ENCODE measurements around the gene TACO1.

DNA sequence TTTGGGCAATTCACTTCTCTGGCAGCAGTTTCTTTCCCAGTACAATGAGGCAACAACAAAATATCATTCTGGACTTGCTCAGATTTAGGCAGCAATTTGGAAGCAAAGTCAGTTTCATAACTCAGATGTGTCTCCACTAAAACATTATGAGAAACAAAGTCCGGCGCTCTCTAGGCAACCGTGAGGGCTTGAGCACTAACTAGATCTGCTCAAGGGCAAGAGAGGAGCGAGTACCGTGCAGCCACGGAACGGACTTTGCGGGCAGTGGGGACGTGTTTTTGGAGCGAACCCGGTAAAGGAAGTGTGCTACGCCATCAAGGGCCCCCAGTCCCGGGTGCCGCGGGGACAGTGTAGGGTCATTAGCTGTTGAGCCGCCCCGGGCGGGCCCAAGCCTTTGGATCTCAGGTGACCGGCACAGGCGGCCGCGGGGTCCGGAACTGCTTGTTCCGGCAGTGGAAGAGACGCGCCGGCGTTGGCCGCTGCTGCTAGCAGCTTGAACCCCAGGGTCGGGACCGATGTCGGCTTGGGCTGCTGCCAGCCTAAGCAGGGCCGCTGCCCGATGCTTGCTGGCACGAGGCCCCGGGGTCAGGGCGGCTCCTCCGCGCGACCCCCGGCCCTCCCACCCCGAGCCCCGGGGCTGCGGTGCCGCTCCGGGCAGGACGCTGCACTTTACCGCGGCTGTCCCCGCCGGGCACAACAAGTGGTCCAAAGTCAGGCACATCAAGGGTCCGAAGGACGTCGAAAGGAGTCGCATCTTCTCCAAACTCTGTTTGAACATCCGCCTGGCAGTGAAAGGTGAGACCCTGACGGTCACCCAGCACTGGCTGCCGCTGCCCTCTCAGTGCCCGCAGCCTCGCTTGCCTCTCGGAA, at the start of gene TACO1:
- TF ChIP-seq POLR2A (IDR thresholded peaks at IDR 0.05; ENCODE audit: low read depth, low read length) (no peak; the same call in none of the 2 replicates), TAF1 (IDR thresholded peaks at IDR 0.05; ENCODE audit: borderline replicate concordance, low read depth, low read length) (peak; percentile 91), POLR2AphosphoS5 (IDR thresholded peaks at IDR 0.05; ENCODE audit: low read depth, low read length) (peak; percentile 71)

All from GM12892 (cell line).